CD4-positive, alpha-beta T cell treated with Interleukin-6 for 4 hours (primary cell): ENCODE data around the gene ACO1.

Experiments
- DNase-seq: peaks from one replicate; pipeline ENCODE4 v3.0.0-alpha.2; 2020; ENCODE audit warnings: mixed read lengths

Gene ACO1

DNA sequence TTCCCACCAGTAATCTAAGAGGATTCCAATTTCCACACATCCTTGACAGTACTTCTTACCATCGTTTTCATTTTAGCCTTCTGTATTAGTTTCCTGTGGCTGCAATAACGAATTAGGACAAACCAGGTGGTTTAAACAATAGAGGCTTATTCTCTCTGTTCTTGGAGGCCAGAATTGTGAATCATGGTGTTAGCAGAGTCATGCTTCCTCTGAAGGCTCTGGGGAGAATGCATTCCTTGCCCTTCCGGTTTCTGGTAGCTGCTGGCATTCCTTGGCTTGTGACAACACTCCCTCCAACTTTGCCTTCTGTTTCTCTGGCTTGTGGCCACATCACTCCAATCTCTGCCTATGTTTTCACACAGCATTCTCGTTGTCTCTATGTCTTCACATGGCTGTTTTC, 118.0 kb downstream of the ACO1 start:
- no peak for DNase-seq

DNA sequence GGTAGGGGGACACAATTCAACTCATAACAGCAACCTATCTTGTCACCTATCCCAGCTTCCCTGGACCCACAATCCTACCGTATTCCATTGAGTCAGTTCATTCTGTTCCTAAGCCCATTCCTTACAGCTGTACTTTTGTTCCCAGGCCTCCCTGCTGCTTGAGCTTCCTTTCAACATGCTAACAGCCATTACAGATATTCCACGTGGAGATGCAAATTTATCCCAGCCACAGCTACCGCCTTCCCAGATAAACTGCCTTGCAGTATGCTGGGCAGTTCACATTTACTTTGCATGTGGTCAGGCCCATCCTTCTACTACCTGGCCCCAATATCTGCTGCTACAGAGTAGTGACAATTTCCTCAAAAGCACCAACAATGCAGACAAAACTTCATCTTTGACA, 118.6 kb downstream of the ACO1 start:
- no peak for DNase-seq
